Stomach (tissue), 19 donors: ENCODE measurements around the gene CPA3. TPM values are rescaled to one million over a fixed set of nuclear protein-coding genes. Genes with fewer than 3 reads are reported as not detected.

Experiments used
- DNase-seq, 2 donors: peaks; one replicate each; pipeline versions ENCODE4 v3.0.0 to v3.0.0-alpha.2; 2013 to 2019
- H3K27ac ChIP-seq, 5 donors: fragments of 200-600 bp in 4 of 5; sonication (generic) in 4 of 5; one replicate each; pipeline ENCODE4 v1.5.1; 2013 to 2019; ENCODE audit warnings: mild to moderate bottlenecking in 1 of 5, moderate library complexity in 1 of 5
- H3K27me3 ChIP-seq, 3 donors: fragments of 200-600 bp; sonication (generic); one replicate each; pipeline ENCODE4 v1.5.1; 2017 to 2019; ENCODE audit warnings: mixed run types in 1 of 3
- H3K36me3 ChIP-seq, 4 donors: fragments of 200-600 bp; sonication (generic); 1 replicate in 3 of 4; 2 replicates in 1 of 4; pipeline ENCODE4 v1.5.1; 2016 to 2019
- H3K4me1 ChIP-seq, 4 donors: fragments of 200-600 bp; sonication (generic); one replicate each; pipeline ENCODE4 v1.5.1; 2016 to 2019
- H3K4me3 ChIP-seq, 4 donors: fragments of 200-600 bp; sonication (generic) in 3 of 4; one replicate each; pipeline ENCODE4 v1.5.1; 2016 to 2019; ENCODE audit warnings: mild to moderate bottlenecking in 1 of 4
- H3K9me3 ChIP-seq, 4 donors: fragments of 200-600 bp; sonication (generic); one replicate each; pipeline ENCODE4 v1.5.1; 2016 to 2019
- CTCF ChIP-seq, 7 experiments: fragments of 450-650 bp in 4 of 7; fragments of 200-600 bp in 3 of 7; sonication (generic) in 3 of 7; IDR thresholded peaks; one replicate each; pipeline ENCODE4 v1.5.1; 2016 to 2019; ENCODE audit warnings: antibody characterized with exemption in 7 of 7, control low read depth in 2 of 7, mild to moderate bottlenecking in 1 of 7
- EP300 ChIP-seq: sonication (generic); formaldehyde crosslinking; IDR thresholded peaks from one replicate; pipeline ENCODE4 v1.6.1; 2017; ENCODE audit warnings: antibody characterized with exemption
- POLR2A ChIP-seq, 4 donors: fragments of 450-650 bp; IDR thresholded peaks; one replicate each; pipeline ENCODE4 v1.6.1; 2016; ENCODE audit warnings: antibody characterized with exemption in 4 of 4, control low read depth in 2 of 4, mild to moderate bottlenecking in 1 of 4, moderate library complexity in 1 of 4
- POLR2AphosphoS5 ChIP-seq, 3 donors: sonication (generic); formaldehyde crosslinking; IDR thresholded peaks; one replicate each; pipeline ENCODE4 v1.6.1; 2016; ENCODE audit warnings: antibody characterized with exemption in 3 of 3
- WGBS, 5 donors: extraction: QIAGEN DNeasy Blood & Tissue Kit in 3 of 5; methylation state at CpG; one replicate each; pipeline versions ENCODE4 v1.1.5 to v1.1.7; 2013 to 2018; 5-methylcytosine and 5-hydroxymethylcytosine counted together
- intact Hi-C: fragments of 100-400 bp; cut with DNase I; formaldehyde crosslinking; loops from one replicate; pipeline ENCODE4 v1.15.1; 2023; ENCODE audit warnings: low total_unique reads
- long read RNA-seq, 10 donors: transcript quantifications; one replicate each; lab custom pipeline, GENCODE V29; 2026
- polyA plus RNA-seq, 3 donors: library from polyadenylated mRNA; stranded (reverse); fragments of 200-250 nt; gene quantifications; one replicate each; pipeline ENCODE4 v1.2.3, GENCODE V29; 2013
- total RNA-seq, 5 donors: library from RNA; depleted of rRNA; stranded (reverse); fragments of >200 nt; gene quantifications; one replicate each; pipeline versions ENCODE4 v1.1.0 to v1.2.3, GENCODE V29; 2014 to 2016
- donor health status: healthy with polysubstance abuse.
- donor health status: Bipolar disorder and iron deficiency.
- donor health status: healthy.

CPA3 gene
- total RNA-seq, result 10 to 100 TPM in 2 of 5 donors, not detected in 3; 19.8 to 29.6 TPM
- polyA plus RNA-seq, result 10 to 100 TPM in 1 of 3 donors, 1 to 10 TPM in 2; 1.1 to 24.9 (median 8.8) TPM
- long read RNA-seq, donor 1, result 0 reads
- long read RNA-seq, donor 2, result 0 reads
- long read RNA-seq, donor 3, result 0 reads
- long read RNA-seq, donor 4, result 0 reads
- long read RNA-seq, donor 5, result 0 reads
- long read RNA-seq, donor 6, result 0 reads
- long read RNA-seq, donor 7, partial matches to known transcripts, result 0 of 2 reads
- long read RNA-seq, donor 7, other reads (novel, unspliced or antisense), result 0 of 2 reads
- long read RNA-seq, donor 8, partial matches to known transcripts, result 0 of 1 reads
- long read RNA-seq, donor 8, other reads (novel, unspliced or antisense), result 0 of 1 reads
- long read RNA-seq, donor 9, result 0 reads
- long read RNA-seq, donor 10, result 0 reads

DNA sequence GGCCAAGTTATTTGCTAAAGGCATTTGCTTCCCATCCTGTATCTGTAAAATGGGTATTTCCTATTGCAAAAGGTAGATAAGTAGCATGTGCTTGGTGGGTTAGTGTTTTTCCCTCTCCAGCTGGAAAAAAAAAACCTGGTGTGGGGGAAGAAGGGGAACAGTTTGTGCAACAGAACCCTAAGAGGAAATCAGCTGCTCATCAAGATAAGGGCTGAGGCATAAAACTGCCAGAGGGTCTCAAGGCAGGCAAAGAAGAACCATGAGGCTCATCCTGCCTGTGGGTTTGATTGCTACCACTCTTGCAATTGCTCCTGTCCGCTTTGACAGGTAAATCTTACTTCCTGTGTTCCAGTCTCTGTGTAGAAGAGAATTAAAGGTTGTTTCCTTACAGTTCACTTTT lies at the start of gene CPA3:
CPA3 (plus strand) TSS at position 248 of the 400 bp plus-strand sequence; CDS start at position 260, 12 bp downstream.
- no peaks in the 10 kb centered on the region for H3K36me3 ChIP-seq
- no peak within 1 kb of the TSS for H3K27ac ChIP-seq
- H3K27me3 ChIP-seq, result peaks cover 0 to 7% (median 0%) of the 10 kb centered on the region in 3 donors
- 63 to 86% (median 68%) methylated on average over 1 of the region's 1 CpG for WGBS, 5 donors
- no peak for TF ChIP-seq POLR2A (IDR thresholded peaks at IDR 0.05)
- no peak for TF ChIP-seq CTCF (IDR thresholded peaks at IDR 0.05)
- no peak for TF ChIP-seq EP300
- no peak for TF ChIP-seq POLR2AphosphoS5 (IDR thresholded peaks at IDR 0.05)
- no peak for DNase-seq
- intact Hi-C loops, result no loop called here
- H3K4me3 ChIP-seq, result no peak within 1 kb of the TSS
- peaks cover 0 to 9% (median 2%) of the 10 kb centered on the region in 4 donors for H3K4me1 ChIP-seq
- H3K9me3 ChIP-seq, result no peaks in the 10 kb centered on the region

GRCh38 chr3:148815316-148816110 lies 49.6 kb upstream of the CPA3 start:
- no peak for DNase-seq
- H3K36me3 ChIP-seq, result no peaks in the 10 kb centered on the region
- no peak overlapping the region for H3K27ac ChIP-seq
- H3K4me3 ChIP-seq, result no peak overlapping the region
- intact Hi-C loops, result no loop called here
- no peaks in the 10 kb centered on the region for H3K9me3 ChIP-seq
- 76 to 85% (median 79%) methylated on average over 11 of the region's 11 CpGs for WGBS, 5 donors
- TF ChIP-seq CTCF (IDR thresholded peaks at IDR 0.05), result no peak
- no peak for TF ChIP-seq POLR2AphosphoS5 (IDR thresholded peaks at IDR 0.05)
- no peak for TF ChIP-seq EP300
- TF ChIP-seq POLR2A (IDR thresholded peaks at IDR 0.05), result no peak
- H3K27me3 ChIP-seq, result no peaks in the 10 kb centered on the region
- no peaks in the 10 kb centered on the region for H3K4me1 ChIP-seq

DNA sequence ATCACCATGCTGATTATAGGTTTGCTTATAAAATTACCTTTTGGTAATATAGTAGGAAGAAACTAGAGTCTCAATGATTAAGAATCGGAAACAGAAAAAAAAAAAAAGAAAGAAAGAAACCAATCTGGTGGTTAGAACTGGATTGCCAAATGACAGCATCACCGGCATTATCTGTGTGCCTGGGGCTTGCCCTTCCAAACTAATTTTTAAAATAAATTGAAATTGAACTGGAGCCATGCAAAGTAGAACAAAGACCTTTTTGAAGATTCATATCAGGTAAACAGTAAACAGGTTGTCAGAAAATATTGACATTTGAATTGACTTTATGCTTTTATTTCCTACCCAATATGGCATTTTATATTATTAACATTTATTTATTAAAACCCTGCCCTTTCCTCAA lies 48.7 kb upstream of the CPA3 start:
- H3K27me3 ChIP-seq, result no peaks in the 10 kb centered on the region
- no peak for DNase-seq
- 72 to 86% (median 83%) methylated on average over 2 of the region's 2 CpGs for WGBS, 5 donors
- H3K4me1 ChIP-seq, result no peaks in the 10 kb centered on the region
- no peaks in the 10 kb centered on the region for H3K36me3 ChIP-seq
- intact Hi-C loops, result no loop called here
- no peak overlapping the region for H3K27ac ChIP-seq
- TF ChIP-seq POLR2A (IDR thresholded peaks at IDR 0.05) (no peak), POLR2AphosphoS5 (IDR thresholded peaks at IDR 0.05) (no peak), EP300 (no peak), CTCF (IDR thresholded peaks at IDR 0.05) (no peak)
- peaks cover 0 to 2% (median 0%) of the 10 kb centered on the region in 4 donors for H3K9me3 ChIP-seq
- H3K4me3 ChIP-seq, result no peak overlapping the region

DNA sequence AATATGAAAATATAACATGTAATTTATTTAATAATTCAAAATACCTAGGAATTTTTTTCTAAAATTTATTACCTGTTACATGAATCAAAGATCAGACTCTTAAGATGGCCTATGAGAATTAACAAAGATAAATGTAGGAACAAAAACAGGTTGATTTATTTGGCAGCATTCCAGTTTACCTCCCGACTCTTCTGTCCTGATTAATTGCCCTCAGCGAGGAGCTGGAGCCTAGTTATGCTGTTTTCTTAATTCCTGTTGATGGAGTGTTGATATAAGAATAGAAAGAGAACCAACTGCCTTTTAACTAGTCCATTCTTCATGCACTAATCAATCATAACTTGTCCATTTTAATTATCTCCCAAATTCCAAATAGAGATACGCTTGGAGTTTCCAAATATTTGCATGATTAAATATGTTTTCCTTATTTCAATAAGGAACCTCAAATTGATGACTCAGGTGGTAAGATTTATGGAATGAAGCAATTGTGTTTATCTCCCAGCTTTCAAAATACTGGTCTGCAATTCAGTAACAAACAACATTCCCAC lies 48.0 kb upstream of the CPA3 start:
- DNase-seq, result no peak
- TF ChIP-seq POLR2A (IDR thresholded peaks at IDR 0.05) (no peak), POLR2AphosphoS5 (IDR thresholded peaks at IDR 0.05) (no peak), CTCF (IDR thresholded peaks at IDR 0.05) (no peak), EP300 (no peak)
- Histone ChIP-seq H3K4me1 (no peaks in the 10 kb centered on the region), H3K36me3 (no peaks in the 10 kb centered on the region), H3K27ac (no peak overlapping the region), H3K9me3 (peaks cover 0 to 8% (median 0%) of the 10 kb centered on the region in 4 donors), H3K4me3 (no peak overlapping the region), H3K27me3 (no peaks in the 10 kb centered on the region)
- WGBS, 5 donors, result 16 to 29% (median 27%) methylated on average over 3 of the region's 3 CpGs
- intact Hi-C loops, result no loop called here
